ENCODE measurements around the gene SLC1A6. TPM values are rescaled to one million over a fixed set of nuclear protein-coding genes. Genes with fewer than 3 reads are reported as not detected.
"Not testable (repeated sequence)": the region's sequence is repeated elsewhere in the genome, so short reads cannot be mapped to it uniquely, and the experiment has no call there.

The SLC1A6 gene
- total RNA-seq, 1 experiment from 2014 or later: not detected

DNA sequence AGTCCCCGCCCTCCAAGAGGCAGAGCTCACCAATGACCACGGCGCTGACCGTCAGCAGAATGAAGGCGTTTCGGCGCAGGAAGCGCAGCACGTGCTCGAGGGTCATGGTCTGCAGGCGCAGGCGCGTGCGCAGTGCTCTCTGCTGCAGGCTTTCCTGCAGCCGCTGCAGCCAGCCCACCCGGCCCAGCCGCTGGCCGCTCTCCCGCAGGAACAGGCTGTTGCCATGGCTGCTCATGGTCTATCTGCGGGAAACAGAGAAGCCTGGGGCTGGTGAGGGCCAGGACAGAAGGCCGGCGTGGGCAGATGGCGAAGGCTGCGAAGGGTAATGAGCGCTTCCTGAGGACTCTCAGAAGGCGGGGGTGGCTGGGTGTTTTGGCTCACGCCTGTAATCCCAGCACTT, 7.0 kb downstream of the SLC1A6 start:
- Histone ChIP-seq H3K36me3 (no peaks in the 10 kb centered on the region), H3K4me3 (no peak overlapping the region), H3K9me3 (no peaks in the 10 kb centered on the region), H3K27me3 (peaks cover 61% of the 10 kb centered on the region)
- no peak for DNase-seq

DNA sequence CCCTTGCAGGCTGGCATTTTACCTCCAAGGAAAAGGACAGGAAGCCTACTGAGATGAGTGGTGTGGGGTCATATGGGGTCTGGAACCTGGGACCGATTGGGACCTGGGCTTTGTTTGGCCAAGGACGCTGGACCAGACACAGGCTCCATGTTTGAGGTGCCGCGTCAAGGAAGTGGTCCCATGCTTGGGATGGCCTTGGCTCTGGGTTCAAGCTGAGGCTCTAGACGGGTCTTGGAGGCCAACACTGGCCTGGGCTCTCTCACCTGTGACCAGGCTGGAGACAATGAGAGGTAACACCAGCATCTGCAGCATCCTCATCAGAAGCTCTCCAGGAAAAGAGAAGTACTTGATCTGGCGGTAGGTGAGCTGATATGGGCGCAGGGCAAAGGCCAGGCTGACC, 8.2 kb downstream of the SLC1A6 start:
- Histone ChIP-seq H3K36me3 (no peaks in the 10 kb centered on the region), H3K4me3 (no peak overlapping the region), H3K27me3 (peaks cover 49% of the 10 kb centered on the region), H3K9me3 (no peaks in the 10 kb centered on the region)
- DNase-seq: no peak

DNA sequence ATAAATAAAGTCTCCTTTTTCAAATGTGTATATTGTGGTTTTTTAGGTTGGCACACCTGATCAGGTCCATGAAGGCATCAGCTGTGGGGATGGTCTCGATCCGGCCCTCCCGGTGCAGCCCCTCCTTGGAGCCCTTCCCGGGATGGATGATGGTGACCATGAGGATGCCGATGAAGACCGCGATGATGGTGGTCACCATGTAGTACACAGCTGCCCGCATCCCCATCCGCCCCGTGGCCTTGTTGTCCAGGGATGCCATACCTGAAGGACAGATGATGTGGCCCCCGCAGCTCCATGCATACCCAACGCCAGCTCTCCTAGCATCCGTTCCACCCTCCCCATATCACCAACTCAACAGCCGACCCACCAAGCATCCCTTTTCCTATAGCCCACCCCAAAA, 11.4 kb downstream of the SLC1A6 start:
- Histone ChIP-seq H3K9me3 (no peaks in the 10 kb centered on the region), H3K27me3 (peaks cover 26% of the 10 kb centered on the region), H3K36me3 (no peaks in the 10 kb centered on the region), H3K4me3 (no peak overlapping the region)
- DNase-seq: no peak

DNA sequence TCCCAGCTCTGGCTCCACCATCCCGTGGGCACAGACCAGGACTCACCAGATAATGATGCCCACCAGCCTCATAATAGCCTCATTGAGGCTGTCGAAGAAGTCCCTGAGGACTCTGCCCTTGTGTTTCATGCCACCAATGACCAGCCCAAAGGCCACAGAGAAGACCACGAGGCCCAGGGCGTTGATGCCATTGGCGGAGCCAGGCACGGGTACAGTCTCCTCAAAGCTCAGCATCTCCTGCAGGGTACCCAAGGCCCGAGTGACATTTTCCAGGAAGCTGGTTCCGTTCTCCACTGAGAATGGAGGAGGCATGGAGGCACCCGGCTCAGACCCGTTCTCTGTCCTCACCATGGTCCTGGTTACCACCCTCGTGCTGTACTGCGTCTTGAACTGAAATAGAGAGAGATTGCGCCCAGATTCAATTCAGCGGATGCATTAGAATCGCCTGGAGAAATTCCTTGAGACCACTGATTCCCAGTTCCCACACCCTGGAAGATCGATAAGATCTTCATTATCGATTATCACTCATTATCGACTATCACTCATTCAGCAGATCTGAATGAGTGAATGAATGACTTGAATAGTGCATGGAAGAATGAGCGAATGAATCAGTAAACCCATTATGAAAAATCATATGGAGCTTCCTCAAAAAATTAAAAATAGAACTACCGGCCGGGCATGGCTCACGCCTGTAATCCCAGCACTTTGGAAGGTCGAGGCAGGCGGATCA, 17.5 kb downstream of the SLC1A6 start:
- H3K36me3 ChIP-seq: no peaks in the 10 kb centered on the region
- peaks cover 18% of the 10 kb centered on the region for H3K27me3 ChIP-seq
- H3K9me3 ChIP-seq: peaks cover 12% of the 10 kb centered on the region
- DNase-seq: no peak
- no peak overlapping the region for H3K4me3 ChIP-seq

DNA sequence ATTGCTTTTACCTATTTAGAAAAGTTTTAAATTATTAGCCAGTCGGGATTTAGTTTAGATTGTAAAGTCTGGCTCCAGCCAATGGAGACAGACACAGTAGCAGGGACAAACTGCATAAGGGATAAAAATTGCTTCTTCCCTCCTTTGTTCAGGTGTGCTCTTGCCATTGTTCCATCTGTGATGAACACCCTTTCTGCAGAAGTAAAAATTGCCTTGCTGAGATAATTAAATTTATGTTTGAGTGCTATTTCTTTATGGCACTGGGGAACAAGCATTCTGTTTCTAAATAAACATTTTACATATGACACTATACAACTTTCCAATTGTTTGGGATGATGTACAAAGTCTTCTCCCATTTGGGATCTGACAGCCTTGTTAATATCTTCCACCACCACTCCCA, 20.4 kb downstream of the SLC1A6 start:
- H3K27me3 ChIP-seq: peaks cover 22% of the 10 kb centered on the region
- no peaks in the 10 kb centered on the region for H3K36me3 ChIP-seq
- DNase-seq: no peak
- H3K9me3 ChIP-seq: peaks cover 12% of the 10 kb centered on the region
- H3K4me3 ChIP-seq: no peak overlapping the region

DNA sequence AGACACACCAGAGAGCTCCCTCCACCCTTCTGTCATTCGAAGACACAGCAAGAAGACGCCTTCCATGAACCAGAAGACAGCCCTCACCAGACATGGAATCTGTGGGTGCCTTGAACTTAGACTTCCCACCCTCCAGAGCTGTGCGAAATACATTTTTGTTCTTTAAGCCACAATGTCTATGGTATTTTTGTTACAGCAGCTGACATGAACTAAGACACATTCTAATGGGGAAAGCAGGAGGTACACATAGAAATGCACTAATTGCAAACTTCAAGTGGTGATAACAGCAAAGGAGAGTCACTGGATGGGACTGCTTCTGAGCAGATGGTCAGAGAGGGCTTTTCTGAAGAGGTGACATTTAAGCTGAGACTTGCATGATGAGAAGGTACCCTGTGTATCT, 22.2 kb downstream of the SLC1A6 start:
- no peak overlapping the region for H3K4me3 ChIP-seq
- H3K9me3 ChIP-seq: peaks cover 12% of the 10 kb centered on the region
- H3K36me3 ChIP-seq: no peaks in the 10 kb centered on the region
- DNase-seq: no peak
- peaks cover 21% of the 10 kb centered on the region for H3K27me3 ChIP-seq

DNA sequence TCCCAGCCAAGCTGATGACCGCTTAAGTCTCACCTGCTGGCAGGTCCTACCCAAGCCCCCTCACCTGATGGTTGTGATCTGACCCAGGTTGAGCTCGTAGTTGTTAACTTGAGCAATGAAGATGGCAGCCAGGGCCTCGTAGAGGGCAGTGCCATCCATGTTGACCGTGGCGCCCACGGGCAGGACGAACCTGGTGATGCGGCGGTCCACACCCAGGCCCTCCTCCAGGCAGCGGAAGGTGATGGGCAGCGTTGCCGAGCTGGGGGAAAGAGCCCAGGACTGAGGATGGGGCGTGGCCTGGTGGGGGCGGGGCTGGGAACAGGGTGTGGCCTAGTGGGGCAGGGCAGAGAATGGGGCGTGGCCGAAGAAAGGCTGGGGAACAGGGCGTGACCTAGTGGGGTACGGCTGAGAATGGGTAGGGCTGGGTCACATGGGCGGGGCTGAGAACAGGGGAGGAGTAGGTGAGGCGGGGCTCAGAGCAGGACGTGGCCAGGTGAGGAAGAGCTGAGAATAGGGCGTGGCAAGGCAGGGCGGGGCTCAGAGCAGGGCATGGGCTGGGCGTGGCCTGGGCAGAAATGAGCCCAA, 25.5 kb downstream of the SLC1A6 start:
- peaks cover 17% of the 10 kb centered on the region for H3K27me3 ChIP-seq
- no peaks in the 10 kb centered on the region for H3K36me3 ChIP-seq
- no peak overlapping the region for H3K4me3 ChIP-seq
- H3K9me3 ChIP-seq: peaks cover 6% of the 10 kb centered on the region
- peak; percentile 8 for DNase-seq

DNA sequence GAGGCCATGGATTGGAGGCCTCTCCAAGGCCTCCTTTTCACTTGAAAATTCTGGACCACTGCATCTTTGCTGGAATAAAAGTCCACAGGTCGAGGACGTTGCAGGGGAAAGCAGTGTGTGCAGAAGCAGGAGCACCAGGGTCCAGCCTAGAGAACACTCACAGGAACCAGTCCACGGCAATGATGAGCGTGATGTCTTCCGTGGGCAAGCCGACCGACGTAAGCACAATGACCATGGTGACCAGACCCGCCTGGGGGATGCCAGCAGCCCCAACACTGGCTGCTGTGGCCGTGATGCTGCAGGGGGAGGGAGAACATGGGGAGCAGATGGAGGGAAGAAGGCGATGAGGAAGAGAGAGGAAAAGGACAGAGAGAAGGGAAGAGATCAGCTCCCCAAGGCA, 26.9 kb downstream of the SLC1A6 start:
- Histone ChIP-seq H3K27me3 (peaks cover 20% of the 10 kb centered on the region), H3K9me3 (no peaks in the 10 kb centered on the region), H3K4me3 (no peak overlapping the region), H3K36me3 (no peaks in the 10 kb centered on the region)
- DNase-seq: no peak

DNA sequence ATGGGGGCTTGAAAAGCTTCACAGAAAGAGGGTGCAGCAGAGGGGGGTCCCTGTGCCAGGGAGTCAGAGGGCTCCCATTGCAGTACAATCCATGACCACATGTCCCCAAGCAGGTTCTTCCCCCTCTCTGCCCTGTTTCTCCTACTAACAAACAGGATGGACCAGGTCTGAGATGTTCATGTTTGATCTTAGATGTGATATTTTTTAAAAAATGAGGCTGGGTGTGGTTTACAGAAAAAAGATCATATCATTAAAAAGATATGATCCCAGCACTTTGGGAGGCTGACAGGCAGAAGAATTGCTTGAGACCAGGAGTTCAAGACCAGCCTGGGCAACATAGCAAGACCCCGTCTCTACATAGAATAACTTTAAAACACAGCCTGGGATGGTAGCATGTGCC, 29.2 kb downstream of the SLC1A6 start:
- Histone ChIP-seq H3K9me3 (no peaks in the 10 kb centered on the region), H3K4me3 (no peak overlapping the region), H3K36me3 (no peaks in the 10 kb centered on the region), H3K27me3 (peaks cover 25% of the 10 kb centered on the region)
- no peak for DNase-seq

DNA sequence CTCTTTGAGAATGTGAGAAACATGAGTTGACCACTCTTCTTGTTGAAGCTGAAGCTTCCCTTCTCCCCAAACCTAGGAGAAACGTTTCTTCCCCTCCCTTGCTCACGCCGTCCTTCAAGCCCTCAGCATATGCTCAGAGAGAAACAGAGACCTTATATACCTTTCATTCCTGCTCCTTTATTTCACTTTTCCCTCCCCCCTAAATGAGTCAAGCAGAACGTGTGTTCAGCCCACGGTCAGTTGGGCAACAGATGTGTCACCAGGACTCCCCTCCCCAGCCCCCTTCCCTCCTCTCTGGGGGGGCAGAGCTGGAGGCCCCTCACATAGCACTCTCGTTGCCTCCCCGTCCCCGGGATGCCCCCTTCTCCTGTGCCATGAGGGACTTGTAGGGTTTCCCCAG, 29.8 kb downstream of the SLC1A6 start:
- H3K36me3 ChIP-seq: no peaks in the 10 kb centered on the region
- H3K27me3 ChIP-seq: peaks cover 25% of the 10 kb centered on the region
- no peaks in the 10 kb centered on the region for H3K9me3 ChIP-seq
- no peak for DNase-seq
- no peak overlapping the region for H3K4me3 ChIP-seq

DNA sequence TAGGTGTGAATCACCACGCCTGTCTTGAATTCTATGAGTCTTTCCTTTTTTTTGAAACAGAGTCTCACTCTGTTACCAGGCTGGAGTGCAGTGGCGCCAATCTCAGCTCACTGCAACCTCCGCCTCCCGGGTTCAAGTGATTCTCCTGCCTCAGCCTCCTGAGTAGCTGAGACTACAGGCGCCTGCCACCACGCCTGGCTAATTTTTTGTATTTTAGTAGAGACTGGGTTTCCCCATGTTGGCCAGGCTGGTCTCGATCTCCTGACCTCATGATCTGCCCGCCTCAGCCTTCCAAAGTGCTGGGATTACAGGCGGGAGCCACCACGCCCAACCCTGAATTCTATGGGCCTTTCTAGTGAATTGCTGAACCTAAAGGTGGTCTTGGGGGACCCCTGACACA, 30.3 kb downstream of the SLC1A6 start:
- not testable (repeated sequence) for H3K36me3 ChIP-seq, H3K4me3 ChIP-seq, DNase-seq, H3K9me3 ChIP-seq
- peaks cover 24% of the 10 kb centered on the region for H3K27me3 ChIP-seq

DNA sequence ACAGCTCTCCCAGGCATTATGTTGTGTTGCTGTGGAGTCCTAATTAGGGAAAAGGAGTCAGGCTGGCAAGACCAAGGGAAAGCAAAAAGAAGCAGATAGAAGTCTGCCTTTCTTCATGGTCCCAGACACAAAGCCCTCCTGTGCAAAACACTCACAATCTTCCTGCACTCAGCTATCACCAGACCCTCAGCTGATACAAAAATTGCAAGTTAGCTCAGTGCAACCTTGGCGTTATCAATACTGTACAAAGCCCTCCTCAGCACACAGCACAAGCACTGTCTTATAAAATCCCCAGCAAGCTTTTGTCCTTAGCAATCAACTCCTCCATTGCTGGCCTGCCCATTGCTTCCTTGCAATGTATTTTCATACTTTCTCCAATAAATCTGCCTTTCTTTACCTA, 35.2 kb downstream of the SLC1A6 start:
- no peaks in the 10 kb centered on the region for H3K9me3 ChIP-seq
- peaks cover 34% of the 10 kb centered on the region for H3K27me3 ChIP-seq
- no peaks in the 10 kb centered on the region for H3K36me3 ChIP-seq
- no peak for DNase-seq
- H3K4me3 ChIP-seq: no peak overlapping the region

DNA sequence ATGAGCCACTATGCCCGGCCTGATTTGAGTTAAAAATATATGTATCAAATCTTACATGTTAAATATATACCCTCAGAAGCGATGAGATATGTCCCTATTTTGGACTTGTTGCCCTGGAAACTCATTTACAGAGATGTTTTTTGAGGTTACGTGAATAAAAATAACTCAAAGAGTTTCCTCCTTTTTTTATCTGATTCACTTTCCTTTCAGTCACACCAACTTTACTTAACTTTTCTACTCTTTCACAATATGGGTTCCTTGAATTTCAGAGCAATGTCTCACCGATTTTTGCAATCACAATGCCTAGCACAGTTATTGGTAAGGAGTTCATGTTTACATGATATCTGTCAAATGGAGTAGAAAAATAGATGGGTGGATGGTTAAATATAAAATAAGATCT, 36.1 kb downstream of the SLC1A6 start:
- Histone ChIP-seq H3K36me3 (no peaks in the 10 kb centered on the region), H3K27me3 (peaks cover 34% of the 10 kb centered on the region), H3K9me3 (no peaks in the 10 kb centered on the region), H3K4me3 (no peak overlapping the region)
- DNase-seq: no peak

DNA sequence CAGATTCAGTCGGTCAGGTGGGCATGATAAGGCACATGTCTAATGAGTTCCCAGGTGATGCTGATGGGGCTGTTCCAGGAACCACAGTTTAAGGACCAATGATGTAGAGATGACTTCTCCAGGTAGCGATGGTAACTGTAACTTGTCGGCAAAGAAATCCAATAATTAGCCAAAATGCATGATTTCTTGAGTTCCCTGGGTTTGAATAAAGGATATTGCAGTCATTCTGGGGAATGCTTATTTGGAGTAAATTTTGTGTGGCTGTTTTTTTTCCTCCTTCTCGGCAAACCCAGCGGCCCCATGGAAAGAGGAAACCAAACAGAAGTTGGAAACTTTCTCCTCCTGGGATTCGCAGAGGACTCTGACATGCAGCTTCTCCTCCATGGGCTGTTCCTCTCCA, 38.5 kb downstream of the SLC1A6 start, which contains the start of gene OR7C2:
Gene OR7C2, plus strand, starts transcription at position 301 of the 400 bp plus-strand sequence. Its CDS starts 0 bp downstream, at position 301.
- Histone ChIP-seq H3K9me3 (no peaks in the 10 kb centered on the region), H3K36me3 (no peaks in the 10 kb centered on the region), H3K27me3 (peaks cover 22% of the 10 kb centered on the region), H3K4me3 (no peak within 1 kb of the TSS)
- no peak for DNase-seq

DNA sequence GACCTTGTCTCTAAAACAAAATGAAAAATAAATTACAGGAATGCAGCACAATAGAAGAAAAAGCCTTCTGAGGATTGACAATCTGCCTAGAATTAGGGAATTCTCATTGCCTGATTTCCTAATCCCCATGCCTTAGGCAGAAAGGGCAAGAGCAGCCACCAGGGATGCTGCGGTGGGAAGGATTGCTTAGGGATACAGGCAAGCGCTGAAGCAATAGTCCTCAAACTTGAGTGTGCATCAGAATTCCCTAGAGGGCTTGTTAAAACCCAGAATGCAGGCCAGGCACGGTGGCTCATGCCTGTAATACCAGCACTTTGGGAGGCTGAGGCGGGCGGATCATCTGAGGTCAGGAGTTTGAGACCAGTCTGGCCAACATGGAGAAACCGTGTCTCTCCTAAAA, 39.4 kb downstream of the SLC1A6 start:
- Histone ChIP-seq H3K9me3 (no peaks in the 10 kb centered on the region), H3K27me3 (peaks cover 17% of the 10 kb centered on the region), H3K4me3 (no peak overlapping the region), H3K36me3 (no peaks in the 10 kb centered on the region)
- no peak for DNase-seq

DNA sequence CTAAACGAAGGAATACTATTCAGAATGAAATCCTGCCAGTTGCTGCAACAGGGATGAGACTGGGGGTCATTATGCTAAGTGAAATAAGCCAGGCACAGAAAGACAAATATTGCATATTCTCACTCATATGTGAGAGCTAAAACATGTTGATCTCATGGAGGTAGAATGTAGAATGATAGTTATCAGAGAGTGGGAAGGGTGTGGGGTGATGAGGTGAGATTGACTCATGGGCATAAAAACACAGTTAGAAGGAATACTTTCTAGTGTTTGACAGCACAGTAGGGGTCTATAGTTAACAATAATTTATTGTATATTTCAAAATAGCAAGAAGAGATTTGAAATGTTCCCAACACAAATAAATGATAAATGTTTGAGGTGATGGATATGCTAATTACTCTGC, 46.2 kb downstream of the SLC1A6 start:
- Histone ChIP-seq H3K9me3 (no peaks in the 10 kb centered on the region), H3K36me3 (no peaks in the 10 kb centered on the region), H3K4me3 (no peak overlapping the region), H3K27me3 (peaks cover 5% of the 10 kb centered on the region)
- no peak for DNase-seq

DNA sequence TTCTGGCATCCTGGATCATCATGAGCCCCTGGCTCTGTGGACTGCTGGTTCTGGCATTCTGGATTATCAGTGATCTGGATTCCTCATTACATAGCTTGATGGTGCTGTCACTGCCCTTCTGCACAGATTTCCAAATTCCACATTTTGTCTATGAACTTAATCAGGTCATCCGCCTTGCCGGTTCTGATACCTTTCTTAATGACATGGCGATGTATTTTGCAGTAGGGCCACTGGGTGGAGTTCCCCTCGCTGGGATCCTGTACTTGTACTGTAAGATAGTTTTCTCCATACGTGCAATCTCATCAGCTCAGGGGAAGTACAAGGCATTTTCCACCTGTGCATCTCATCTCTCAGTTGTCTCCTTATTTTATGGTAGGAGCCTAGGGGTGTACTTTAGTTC, 62.8 kb downstream of the SLC1A6 start:
- DNase-seq: no peak
- H3K36me3 ChIP-seq: no peaks in the 10 kb centered on the region

DNA sequence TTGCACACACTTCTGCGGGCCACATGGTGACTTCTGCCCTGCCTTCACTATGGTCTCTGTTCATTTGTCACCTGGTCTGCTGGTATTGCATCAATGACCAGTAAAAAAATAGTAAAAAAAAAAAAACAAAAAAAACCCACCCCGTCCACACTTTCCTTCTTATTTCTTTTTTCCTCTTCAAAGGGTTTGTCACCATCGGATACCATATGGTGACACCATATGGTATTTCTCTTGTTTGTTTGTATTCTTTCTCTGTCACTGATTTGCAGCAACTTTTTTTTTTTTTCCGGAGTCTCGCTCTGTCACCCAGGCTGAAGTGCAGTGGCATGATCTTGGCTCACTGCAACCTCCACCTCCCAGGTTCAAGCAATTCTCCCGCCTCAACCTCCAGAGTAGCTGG, 64.5 kb downstream of the SLC1A6 start:
- H3K27me3 ChIP-seq: peaks cover 15% of the 10 kb centered on the region
- H3K4me3 ChIP-seq: no peak overlapping the region
- H3K36me3 ChIP-seq: no peaks in the 10 kb centered on the region
- no peak for DNase-seq
- H3K9me3 ChIP-seq: no peaks in the 10 kb centered on the region

More for the DNA sequence above, 62.8 kb downstream of the SLC1A6 start:
- Histone ChIP-seq H3K27me3 (peaks cover 18% of the 10 kb centered on the region), H3K9me3 (no peaks in the 10 kb centered on the region), H3K4me3 (no peak overlapping the region)
